Measurements from ENCODE around the gene CDH23. TPM values are rescaled to one million over a fixed set of nuclear protein-coding genes. Genes with fewer than 3 reads are reported as not detected.
A peak's percentile ranks its signal among the peaks of the same experiment; 100 is the strongest.

Gene CDH23
- total RNA-seq, 1 donor, result 0.36 TPM

DNA sequence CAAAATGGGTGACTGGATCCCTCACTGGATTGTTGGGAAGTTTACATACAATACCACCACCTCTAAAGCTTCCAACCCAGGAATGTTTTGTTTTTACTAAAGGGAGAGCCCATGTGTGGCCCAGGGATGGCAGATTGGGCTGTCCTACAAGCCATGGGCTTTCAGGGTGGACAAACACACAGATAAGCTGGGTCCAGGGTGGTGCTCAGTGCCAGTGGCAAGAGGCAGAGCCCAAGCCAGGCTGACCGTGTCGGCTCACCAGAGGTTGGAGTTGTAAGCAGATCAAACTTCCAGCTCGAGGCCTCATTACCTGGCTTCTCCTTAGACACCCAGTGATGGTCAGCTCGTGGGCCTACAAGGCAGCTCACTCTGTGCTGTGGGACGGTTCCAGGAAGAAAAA, 52.3 kb downstream of the CDH23 start:
- H4K20me1 ChIP-seq (ENCODE audit: insufficient read depth, low read length), result no peaks in the 10 kb centered on the region

DNA sequence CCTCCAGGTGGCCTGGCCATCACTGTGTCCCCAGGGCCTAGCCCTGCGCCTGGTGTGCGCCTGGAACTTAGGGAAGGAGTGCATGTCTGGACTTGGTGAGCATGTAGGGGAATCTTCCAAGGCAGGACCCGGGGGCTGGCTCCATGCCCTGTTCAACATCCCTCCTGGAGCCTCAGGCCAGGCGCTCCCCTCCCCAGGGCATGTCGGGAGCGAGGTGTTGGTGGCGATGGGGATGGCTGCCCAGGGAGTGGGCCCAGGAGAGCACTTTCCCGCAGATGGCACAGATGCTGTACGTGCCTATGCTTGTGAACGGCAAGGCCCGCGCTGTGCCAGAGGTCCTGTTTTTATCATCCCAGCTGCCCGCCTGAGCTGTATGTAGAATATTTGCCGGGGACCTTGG, 55.0 kb downstream of the CDH23 start:
- Histone ChIP-seq H3K4me3 (ENCODE audit: insufficient read depth, low read length) (no peak overlapping the region), H3K4me2 (ENCODE audit: insufficient read depth, low read length) (no peak overlapping the region), H3K27me3 (ENCODE audit: insufficient read depth, low read length) (peaks cover 14% of the 10 kb centered on the region), H3K36me3 (ENCODE audit: insufficient read depth, low read length) (no peaks in the 10 kb centered on the region), H2AFZ (ENCODE audit: low read length) (no peak overlapping the region), H4K20me1 (ENCODE audit: insufficient read depth, low read length) (no peaks in the 10 kb centered on the region), H3K9me3 (ENCODE audit: low read depth, low read length) (no peaks in the 10 kb centered on the region), H3K4me1 (ENCODE audit: insufficient read depth, low read length) (no peaks in the 10 kb centered on the region), H3K27ac (ENCODE audit: low read depth, low read length) (no peak overlapping the region), H3K79me2 (ENCODE audit: insufficient read depth, low read length) (no peaks in the 10 kb centered on the region)
- TF ChIP-seq, protein P1, sequence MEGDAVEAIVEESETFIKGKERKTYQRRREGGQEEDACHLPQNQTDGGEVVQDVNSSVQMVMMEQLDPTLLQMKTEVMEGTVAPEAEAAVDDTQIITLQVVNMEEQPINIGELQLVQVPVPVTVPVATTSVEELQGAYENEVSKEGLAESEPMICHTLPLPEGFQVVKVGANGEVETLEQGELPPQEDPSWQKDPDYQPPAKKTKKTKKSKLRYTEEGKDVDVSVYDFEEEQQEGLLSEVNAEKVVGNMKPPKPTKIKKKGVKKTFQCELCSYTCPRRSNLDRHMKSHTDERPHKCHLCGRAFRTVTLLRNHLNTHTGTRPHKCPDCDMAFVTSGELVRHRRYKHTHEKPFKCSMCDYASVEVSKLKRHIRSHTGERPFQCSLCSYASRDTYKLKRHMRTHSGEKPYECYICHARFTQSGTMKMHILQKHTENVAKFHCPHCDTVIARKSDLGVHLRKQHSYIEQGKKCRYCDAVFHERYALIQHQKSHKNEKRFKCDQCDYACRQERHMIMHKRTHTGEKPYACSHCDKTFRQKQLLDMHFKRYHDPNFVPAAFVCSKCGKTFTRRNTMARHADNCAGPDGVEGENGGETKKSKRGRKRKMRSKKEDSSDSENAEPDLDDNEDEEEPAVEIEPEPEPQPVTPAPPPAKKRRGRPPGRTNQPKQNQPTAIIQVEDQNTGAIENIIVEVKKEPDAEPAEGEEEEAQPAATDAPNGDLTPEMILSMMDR (IDR thresholded peaks at IDR 0.05; ENCODE audit: extremely low read depth, low read depth, low read length), result no peak
- peak; percentile 6 for DNase-seq (ENCODE audit: insufficient read length, low spot score, missing footprints)

More for the DNA sequence above, 52.3 kb downstream of the CDH23 start:
- Histone ChIP-seq H3K9me3 (ENCODE audit: low read depth, low read length) (no peaks in the 10 kb centered on the region), H3K27ac (ENCODE audit: low read depth, low read length) (no peak overlapping the region), H3K36me3 (ENCODE audit: insufficient read depth, low read length) (no peaks in the 10 kb centered on the region), H3K4me1 (ENCODE audit: insufficient read depth, low read length) (no peaks in the 10 kb centered on the region), H3K79me2 (ENCODE audit: insufficient read depth, low read length) (no peaks in the 10 kb centered on the region), H2AFZ (ENCODE audit: low read length) (no peak overlapping the region), H3K4me3 (ENCODE audit: insufficient read depth, low read length) (no peak overlapping the region), H3K4me2 (ENCODE audit: insufficient read depth, low read length) (no peak overlapping the region), H3K27me3 (ENCODE audit: insufficient read depth, low read length) (peaks cover 11% of the 10 kb centered on the region)
- DNase-seq (ENCODE audit: insufficient read length, low spot score, missing footprints), result peak; percentile 50
- TF ChIP-seq, protein P1 (IDR thresholded peaks at IDR 0.05; ENCODE audit: extremely low read depth, low read depth, low read length), result no peak

DNA sequence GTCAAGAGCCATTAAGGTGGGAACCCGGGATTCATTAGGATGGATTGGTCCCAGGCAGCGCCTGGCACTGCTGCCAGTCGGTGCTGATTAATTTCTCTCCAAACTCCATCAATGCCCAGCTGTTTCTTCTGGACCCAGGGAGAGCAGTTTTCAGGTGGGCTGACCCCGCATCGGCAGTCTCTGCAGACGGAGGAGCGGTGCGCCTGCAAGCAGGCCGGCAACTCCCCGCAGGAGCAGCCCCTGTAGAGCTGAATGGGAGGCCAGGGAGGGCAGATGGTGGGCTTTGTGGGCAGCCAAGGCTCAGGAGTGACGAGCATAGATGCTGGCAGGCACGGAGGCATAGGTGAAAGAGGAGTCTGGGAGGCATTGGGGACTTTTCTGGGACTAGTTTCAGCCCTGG, 56.5 kb downstream of the CDH23 start:
- Histone ChIP-seq H3K36me3 (ENCODE audit: insufficient read depth, low read length) (no peaks in the 10 kb centered on the region), H4K20me1 (ENCODE audit: insufficient read depth, low read length) (no peaks in the 10 kb centered on the region), H3K4me1 (ENCODE audit: insufficient read depth, low read length) (no peaks in the 10 kb centered on the region), H3K27me3 (ENCODE audit: insufficient read depth, low read length) (peaks cover 14% of the 10 kb centered on the region), H3K9me3 (ENCODE audit: low read depth, low read length) (no peaks in the 10 kb centered on the region), H3K27ac (ENCODE audit: low read depth, low read length) (no peak overlapping the region), H3K4me2 (ENCODE audit: insufficient read depth, low read length) (no peak overlapping the region), H3K4me3 (ENCODE audit: insufficient read depth, low read length) (no peak overlapping the region), H2AFZ (ENCODE audit: low read length) (no peak overlapping the region), H3K79me2 (ENCODE audit: insufficient read depth, low read length) (no peaks in the 10 kb centered on the region)
- TF ChIP-seq, protein P1 (IDR thresholded peaks at IDR 0.05; ENCODE audit: extremely low read depth, low read depth, low read length), result no peak
- peak; percentile 23 for DNase-seq (ENCODE audit: insufficient read length, low spot score, missing footprints)

GRCh38 chr10:71454347-71454746, 57.6 kb downstream of the CDH23 start:
- Histone ChIP-seq H3K27me3 (ENCODE audit: insufficient read depth, low read length) (peaks cover 11% of the 10 kb centered on the region), H3K27ac (ENCODE audit: low read depth, low read length) (no peak overlapping the region)

More at GRCh38 chr10:71454347-71454746, 57.6 kb downstream of the CDH23 start:
- Histone ChIP-seq H2AFZ (ENCODE audit: low read length) (no peak overlapping the region), H4K20me1 (ENCODE audit: insufficient read depth, low read length) (no peaks in the 10 kb centered on the region), H3K4me3 (ENCODE audit: insufficient read depth, low read length) (no peak overlapping the region), H3K4me2 (ENCODE audit: insufficient read depth, low read length) (no peak overlapping the region), H3K36me3 (ENCODE audit: insufficient read depth, low read length) (no peaks in the 10 kb centered on the region), H3K9me3 (ENCODE audit: low read depth, low read length) (no peaks in the 10 kb centered on the region), H3K79me2 (ENCODE audit: insufficient read depth, low read length) (no peaks in the 10 kb centered on the region), H3K4me1 (ENCODE audit: insufficient read depth, low read length) (no peaks in the 10 kb centered on the region)
- TF ChIP-seq, protein P1 (IDR thresholded peaks at IDR 0.05; ENCODE audit: extremely low read depth, low read depth, low read length), result no peak
- peak; percentile 35 for DNase-seq (ENCODE audit: insufficient read length, low spot score, missing footprints)
